GM12873 (cell line): ENCODE data around the gene GSTM4.

Source experiments
- CTCF ChIP-seq: IDR thresholded peaks from 2 replicates; pipeline ENCODE4 v1.5.1; 2012; ENCODE audit warnings: low read depth, mild to moderate bottlenecking, moderate library complexity, low read length, control low read depth; ENCODE audit not compliant: insufficient read depth; ENCODE audit errors: missing control alignments

The GSTM4 gene

GRCh38 chr1:109626682-109627408 is 29.1 kb upstream of the GSTM4 start:
- no peak for TF ChIP-seq CTCF

GRCh38 chr1:109627692-109628399 is 28.1 kb upstream of the GSTM4 start:
- no peak for TF ChIP-seq CTCF

- TF ChIP-seq CTCF: no peak
These were observed 27.2 kb upstream of the GSTM4 start for GRCh38 chr1:109628540-109629321.

GRCh38 chr1:109629372-109630030 is 26.4 kb upstream of the GSTM4 start:
- no peak for TF ChIP-seq CTCF

GRCh38 chr1:109630081-109630897 is 25.6 kb upstream of the GSTM4 start:
- TF ChIP-seq CTCF: peak; percentile 24

- no peak for TF ChIP-seq CTCF
These were observed 24.9 kb upstream of the GSTM4 start for GRCh38 chr1:109630898-109631512.
